Osteocyte (in vitro differentiated cells): ENCODE data around the gene HPX. TPM values are rescaled to one million over a fixed set of nuclear protein-coding genes. Genes with fewer than 3 reads are reported as not detected.

Experiments used
- DNase-seq: peaks from one replicate; pipeline ENCODE4 v3.0.0; 2021; ENCODE audit warnings: mixed read lengths; ENCODE audit not compliant: unreplicated experiment; ENCODE audit errors: extremely low spot score
- H3K27ac Mint-ChIP-seq: one replicate; pipeline ENCODE4 v1.8.0; 2021; ENCODE audit warnings: mild to moderate bottlenecking, mixed read lengths; ENCODE audit not compliant: unreplicated experiment
- H3K27me3 Mint-ChIP-seq: one replicate; pipeline ENCODE4 v1.8.0; 2021; ENCODE audit warnings: mixed read lengths; ENCODE audit not compliant: unreplicated experiment
- H3K36me3 Mint-ChIP-seq: one replicate; pipeline ENCODE4 v1.8.0; 2021; ENCODE audit warnings: mixed read lengths; ENCODE audit not compliant: unreplicated experiment
- H3K4me1 Mint-ChIP-seq: one replicate; pipeline ENCODE4 v1.8.0; 2021; ENCODE audit warnings: mixed read lengths; ENCODE audit not compliant: unreplicated experiment
- H3K4me3 Mint-ChIP-seq: one replicate; pipeline ENCODE4 v1.8.0; 2021; ENCODE audit warnings: mild to moderate bottlenecking, moderate library complexity, mixed read lengths; ENCODE audit not compliant: unreplicated experiment
- H3K9me3 Mint-ChIP-seq: one replicate; pipeline ENCODE4 v1.8.0; 2021; ENCODE audit warnings: mixed read lengths; ENCODE audit not compliant: unreplicated experiment
- total RNA-seq: library from RNA; stranded (reverse); gene quantifications from 2 replicates; pipeline ENCODE4 v1.2.1, GENCODE V29; 2021
- TF ChIP-seq, protein P1 (sequence below): fragments of 200-600 bp; sonication (generic); IDR thresholded peaks from 2 replicates; pipeline ENCODE4 v1.5.0; 2021; ENCODE audit warnings: antibody characterized with exemption, mild to moderate bottlenecking, moderate library complexity

Gene HPX
- total RNA-seq, 1 donor from 2014 or later: 1.9 TPM

DNA sequence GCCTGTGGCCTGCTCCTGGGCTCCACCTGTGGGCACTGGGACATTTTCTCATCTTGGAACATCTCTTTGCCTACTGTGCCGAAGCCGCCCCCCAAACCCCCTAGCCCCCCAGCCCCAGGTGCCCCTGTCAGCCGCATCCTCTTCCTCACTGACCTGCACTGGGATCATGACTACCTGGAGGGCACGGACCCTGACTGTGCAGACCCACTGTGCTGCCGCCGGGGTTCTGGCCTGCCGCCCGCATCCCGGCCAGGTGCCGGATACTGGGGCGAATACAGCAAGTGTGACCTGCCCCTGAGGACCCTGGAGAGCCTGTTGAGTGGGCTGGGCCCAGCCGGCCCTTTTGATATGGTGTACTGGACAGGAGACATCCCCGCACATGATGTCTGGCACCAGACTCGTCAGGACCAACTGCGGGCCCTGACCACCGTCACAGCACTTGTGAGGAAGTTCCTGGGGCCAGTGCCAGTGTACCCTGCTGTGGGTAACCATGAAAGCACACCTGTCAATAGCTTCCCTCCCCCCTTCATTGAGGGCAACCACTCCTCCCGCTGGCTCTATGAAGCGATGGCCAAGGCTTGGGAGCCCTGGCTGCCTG is 49.2 kb downstream of the HPX start:
- H3K9me3 Mint-ChIP-seq: no peaks in the 10 kb centered on the region
- no peak for DNase-seq
- TF ChIP-seq, protein P1, sequence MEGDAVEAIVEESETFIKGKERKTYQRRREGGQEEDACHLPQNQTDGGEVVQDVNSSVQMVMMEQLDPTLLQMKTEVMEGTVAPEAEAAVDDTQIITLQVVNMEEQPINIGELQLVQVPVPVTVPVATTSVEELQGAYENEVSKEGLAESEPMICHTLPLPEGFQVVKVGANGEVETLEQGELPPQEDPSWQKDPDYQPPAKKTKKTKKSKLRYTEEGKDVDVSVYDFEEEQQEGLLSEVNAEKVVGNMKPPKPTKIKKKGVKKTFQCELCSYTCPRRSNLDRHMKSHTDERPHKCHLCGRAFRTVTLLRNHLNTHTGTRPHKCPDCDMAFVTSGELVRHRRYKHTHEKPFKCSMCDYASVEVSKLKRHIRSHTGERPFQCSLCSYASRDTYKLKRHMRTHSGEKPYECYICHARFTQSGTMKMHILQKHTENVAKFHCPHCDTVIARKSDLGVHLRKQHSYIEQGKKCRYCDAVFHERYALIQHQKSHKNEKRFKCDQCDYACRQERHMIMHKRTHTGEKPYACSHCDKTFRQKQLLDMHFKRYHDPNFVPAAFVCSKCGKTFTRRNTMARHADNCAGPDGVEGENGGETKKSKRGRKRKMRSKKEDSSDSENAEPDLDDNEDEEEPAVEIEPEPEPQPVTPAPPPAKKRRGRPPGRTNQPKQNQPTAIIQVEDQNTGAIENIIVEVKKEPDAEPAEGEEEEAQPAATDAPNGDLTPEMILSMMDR: no peak
- H3K4me1 Mint-ChIP-seq: peaks cover 47% of the 10 kb centered on the region
- H3K27ac Mint-ChIP-seq: no peak overlapping the region
- H3K4me3 Mint-ChIP-seq: peak overlapping the region; percentile 87
- no peaks in the 10 kb centered on the region for H3K27me3 Mint-ChIP-seq
- H3K36me3 Mint-ChIP-seq: peaks cover 14% of the 10 kb centered on the region

DNA sequence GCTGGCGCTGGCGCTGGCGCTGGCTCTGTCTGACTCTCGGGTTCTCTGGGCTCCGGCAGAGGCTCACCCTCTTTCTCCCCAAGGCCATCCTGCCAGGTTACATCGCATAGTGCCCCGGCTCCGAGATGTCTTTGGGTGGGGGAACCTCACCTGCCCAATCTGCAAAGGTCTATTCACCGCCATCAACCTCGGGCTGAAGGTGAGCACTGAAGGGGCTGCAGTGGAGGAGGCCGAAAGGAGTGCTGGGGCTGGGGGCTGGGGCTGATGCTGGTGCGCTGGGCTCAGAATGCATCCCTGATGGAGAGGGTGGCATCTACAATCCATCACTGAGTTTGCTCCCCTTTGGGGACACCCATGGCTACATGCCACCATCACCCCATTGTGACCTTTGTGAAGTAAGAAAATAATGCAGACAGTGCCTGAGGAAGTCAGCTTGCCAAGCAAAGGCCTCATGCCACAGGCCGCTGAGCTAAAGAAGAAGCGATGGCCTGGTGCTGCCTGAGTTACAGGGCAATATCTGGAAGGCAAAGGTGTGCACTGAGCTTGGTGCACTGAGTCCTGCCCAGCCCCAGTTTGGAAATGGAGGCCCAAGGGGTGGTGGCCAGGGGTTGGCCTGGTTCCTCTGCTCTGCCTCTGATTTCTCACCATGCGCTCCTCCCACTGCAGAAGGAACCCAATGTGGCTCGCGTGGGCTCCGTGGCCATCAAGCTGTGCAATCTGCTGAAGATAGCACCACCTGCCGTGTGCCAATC is 49.9 kb downstream of the HPX start:
- Mint-ChIP-seq H3K27me3 (no peaks in the 10 kb centered on the region), H3K9me3 (no peaks in the 10 kb centered on the region), H3K36me3 (peaks cover 8% of the 10 kb centered on the region), H3K4me3 (peak overlapping the region; percentile 87), H3K27ac (peak overlapping the region; percentile 79), H3K4me1 (peaks cover 47% of the 10 kb centered on the region)
- DNase-seq: no peak
- TF ChIP-seq, protein P1: no peak

DNA sequence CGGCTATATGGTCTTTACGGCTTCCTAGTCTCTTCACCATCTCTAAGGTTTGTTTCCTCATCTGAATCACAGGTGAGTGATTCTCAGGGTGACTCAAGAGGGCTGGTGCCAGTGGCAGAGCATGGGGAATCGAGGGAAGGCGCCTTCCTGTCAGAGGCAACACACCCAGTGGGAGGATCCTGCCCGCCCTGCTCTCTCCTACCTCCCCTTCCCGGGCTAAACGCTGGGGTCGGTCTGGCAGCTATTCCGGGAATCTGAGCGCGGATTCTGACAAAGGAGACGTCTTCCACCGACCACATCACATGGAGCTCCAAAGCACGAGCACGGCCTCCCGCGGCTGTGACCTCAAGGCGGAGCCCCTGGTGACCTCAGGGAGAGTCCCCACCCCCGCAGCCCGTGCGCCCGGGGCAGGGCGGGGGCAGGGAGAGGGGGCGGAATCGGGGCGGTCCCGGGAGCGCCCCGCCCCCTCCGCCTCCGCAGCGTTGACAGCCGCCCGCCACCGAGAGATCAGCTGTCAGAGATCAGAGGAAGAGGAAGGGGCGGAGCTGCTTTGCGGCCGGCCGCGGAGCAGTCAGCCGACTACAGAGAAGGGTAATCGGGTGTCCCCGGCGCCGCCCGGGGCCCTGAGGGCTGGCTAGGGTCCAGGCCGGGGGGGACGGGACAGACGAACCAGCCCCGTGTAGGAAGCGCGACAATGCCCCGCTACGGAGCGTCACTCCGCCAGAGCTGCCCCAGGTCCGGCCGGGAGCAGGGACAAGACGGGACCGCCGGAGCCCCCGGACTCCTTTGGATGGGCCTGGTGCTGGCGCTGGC is 50.7 kb downstream of the HPX start, which contains the start of gene SMPD1:
Gene SMPD1, plus strand, starts transcription at position 570 of the 813 bp plus-strand sequence. Its CDS starts 125 bp downstream, at position 695.
- TF ChIP-seq, protein P1: no peak
- DNase-seq: peak; percentile 95
- peaks cover 47% of the 10 kb centered on the region for H3K4me1 Mint-ChIP-seq
- no peaks in the 10 kb centered on the region for H3K27me3 Mint-ChIP-seq
- peak within 1 kb of the TSS; percentile 87 for H3K4me3 Mint-ChIP-seq
- H3K36me3 Mint-ChIP-seq: peaks cover 7% of the 10 kb centered on the region
- no peaks in the 10 kb centered on the region for H3K9me3 Mint-ChIP-seq
- peak within 1 kb of the TSS; percentile 88 for H3K27ac Mint-ChIP-seq

DNA sequence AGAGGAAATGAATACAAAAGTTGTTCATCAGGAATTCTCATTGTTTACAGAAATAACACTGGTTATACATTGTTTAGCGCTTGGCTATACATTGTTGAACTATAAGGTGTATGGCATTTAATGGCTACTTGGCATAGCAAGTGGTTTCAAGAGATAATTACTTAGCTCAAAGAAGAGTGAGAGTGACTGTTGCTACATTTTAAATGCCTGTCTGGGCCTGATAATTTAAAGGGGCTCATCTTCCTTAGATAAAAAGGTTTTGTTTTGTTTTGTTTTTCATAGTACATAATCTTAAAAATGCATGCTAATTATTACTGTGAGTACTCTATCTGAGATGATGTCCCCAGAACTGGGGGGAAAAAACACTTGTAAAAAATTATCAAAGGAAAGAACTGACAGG is 52.0 kb downstream of the HPX start:
- Mint-ChIP-seq H3K4me3 (peak overlapping the region; percentile 87), H3K36me3 (peaks cover 7% of the 10 kb centered on the region), H3K27ac (peak overlapping the region; percentile 66), H3K4me1 (peaks cover 47% of the 10 kb centered on the region), H3K27me3 (no peaks in the 10 kb centered on the region), H3K9me3 (no peaks in the 10 kb centered on the region)
- no peak for DNase-seq
- TF ChIP-seq, protein P1: no peak
